ENCODE data around the gene VPS72.

The VPS72 gene

DNA sequence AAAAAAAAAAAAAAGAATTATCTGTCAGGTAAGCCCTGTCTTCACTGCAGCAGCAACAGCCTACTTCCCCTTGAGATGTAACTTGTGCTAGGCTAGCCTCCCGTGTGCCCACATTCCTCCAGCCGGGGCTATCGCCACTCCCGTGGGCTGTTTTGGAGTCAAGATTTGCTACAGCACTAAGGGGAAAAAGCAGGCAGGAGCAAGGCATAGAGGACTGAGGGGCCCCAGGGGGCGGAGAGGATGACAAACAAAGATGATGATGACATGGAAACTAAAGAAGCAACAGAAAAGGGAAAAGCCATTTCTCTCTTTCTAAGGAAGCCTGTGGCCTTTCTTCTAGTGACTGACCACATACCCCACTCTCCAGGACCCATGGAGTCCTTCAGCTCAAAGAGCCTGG lies 31.7 kb downstream of the VPS72 start:
- Histone ChIP-seq H3K4me2 (peak overlapping the region; percentile 82 to 99 (median 97)), H4K20me1 (peaks cover 0 to 40% (median 28%) of the 10 kb centered on the region in 11 experiments; a peak in 8 of 22 replicates), H3K27me3 (no peaks in the 10 kb centered on the region), H3K9ac (peak overlapping the region; percentile 77 to 94 (median 87); a peak in 21 of 22 replicates), H3K4me3 (peak overlapping the region; percentile 56 to 85 (median 74); a peak in 19 of 20 replicates), H3K27ac (peak overlapping the region; percentile 70 to 99 (median 94); a peak in 21 of 22 replicates), H3K9me3 (replicated peaks in 1 of 11) (no peaks in the 10 kb centered on the region), H3K36me3 (peaks cover 8 to 50% (median 35%) of the 10 kb centered on the region in 11 experiments), H3K4me1 (peaks cover 55 to 86% (median 76%) of the 10 kb centered on the region in 10 experiments)
- no peak for TF ChIP-seq Cebpa-rat (IDR thresholded peaks at IDR 0.05)

DNA sequence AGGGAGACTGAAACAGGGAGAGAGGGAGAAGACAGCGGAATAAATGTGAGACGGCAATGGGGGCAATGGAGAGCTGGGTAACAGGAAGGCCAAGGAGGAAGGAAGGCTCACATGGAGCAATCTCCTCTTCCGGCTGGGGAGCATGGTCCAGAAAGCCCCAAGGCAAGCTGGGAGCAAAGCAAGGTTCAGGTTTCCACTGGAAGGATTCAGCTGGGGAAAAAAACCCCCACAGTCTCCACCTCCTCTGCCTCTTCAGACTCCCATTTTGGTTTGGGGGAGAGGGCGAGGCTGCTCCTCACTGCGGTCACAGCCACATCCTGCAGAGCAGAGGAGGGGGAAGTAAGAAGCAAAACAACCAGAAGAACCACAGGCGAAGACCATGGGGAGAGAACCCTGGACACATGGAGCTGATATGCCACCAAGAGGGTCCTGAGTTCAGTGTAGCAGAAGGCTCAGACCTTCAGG lies 32.9 kb downstream of the VPS72 start:
- H3K4me2 ChIP-seq = peak overlapping the region; percentile 82 to 99 (median 97)

DNA sequence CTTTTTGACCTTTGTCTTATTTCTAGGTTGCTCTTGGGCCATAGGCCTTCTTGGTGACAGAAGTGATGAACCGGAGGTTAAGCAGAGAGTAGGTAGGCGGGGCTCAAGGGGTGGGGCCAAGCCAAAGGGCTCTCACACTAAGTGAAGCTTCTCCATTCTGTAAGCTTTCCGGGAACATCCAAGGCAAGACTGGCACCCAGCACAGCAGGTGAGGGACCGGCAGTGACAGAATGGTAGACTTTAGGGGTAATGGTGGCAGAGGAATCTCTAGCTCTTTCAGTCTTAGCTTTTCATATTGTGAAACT lies 33.5 kb downstream of the VPS72 start, which contains the start of gene TNFAIP8L2:
TSS of gene TNFAIP8L2 (plus strand) at position 135 of the 305 bp plus-strand sequence. CDS start 2,049 bp downstream, outside the sequence.
- Histone ChIP-seq H3K27me3 (no peaks in the 10 kb centered on the region), H3K9ac (peak within 1 kb of the TSS; percentile 77 to 94 (median 87)), H3K4me3 (peak within 1 kb of the TSS; percentile 56 to 85 (median 74)), H3K27ac (peak within 1 kb of the TSS; percentile 70 to 99 (median 94)), H3K4me2 (peak within 1 kb of the TSS; percentile 82 to 99 (median 97)), H3K9me3 (replicated peaks in 1 of 11) (no peaks in the 10 kb centered on the region), H4K20me1 (peaks cover 0 to 21% (median 11%) of the 10 kb centered on the region in 11 experiments; a peak in 8 of 22 replicates), H3K4me1 (peaks cover 49 to 67% (median 63%) of the 10 kb centered on the region in 10 experiments), H3K36me3 (peaks cover 8 to 34% (median 23%) of the 10 kb centered on the region in 11 experiments; a peak in 21 of 22 replicates)
- TF ChIP-seq Cebpa-rat (IDR thresholded peaks at IDR 0.05) = no peak

More for the DNA sequence above, 32.9 kb downstream of the VPS72 start:
- Histone ChIP-seq H3K36me3 (peaks cover 8 to 41% (median 27%) of the 10 kb centered on the region in 11 experiments; a peak in 21 of 22 replicates), H3K9me3 (replicated peaks in 1 of 11) (no peaks in the 10 kb centered on the region), H3K9ac (peak overlapping the region; percentile 77 to 94 (median 87)), H3K4me3 (peak overlapping the region; percentile 56 to 85 (median 74)), H3K27ac (peak overlapping the region; percentile 70 to 99 (median 94)), H3K27me3 (no peaks in the 10 kb centered on the region), H3K4me1 (peaks cover 55 to 73% (median 68%) of the 10 kb centered on the region in 10 experiments), H4K20me1 (peaks cover 0 to 28% (median 17%) of the 10 kb centered on the region in 11 experiments; a peak in 8 of 22 replicates)
- peak in 7 of 11 experiments; percentile 43 to 72 (median 50); a peak in 8 of 22 replicates for TF ChIP-seq Cebpa-rat (IDR thresholded peaks at IDR 0.05)

DNA sequence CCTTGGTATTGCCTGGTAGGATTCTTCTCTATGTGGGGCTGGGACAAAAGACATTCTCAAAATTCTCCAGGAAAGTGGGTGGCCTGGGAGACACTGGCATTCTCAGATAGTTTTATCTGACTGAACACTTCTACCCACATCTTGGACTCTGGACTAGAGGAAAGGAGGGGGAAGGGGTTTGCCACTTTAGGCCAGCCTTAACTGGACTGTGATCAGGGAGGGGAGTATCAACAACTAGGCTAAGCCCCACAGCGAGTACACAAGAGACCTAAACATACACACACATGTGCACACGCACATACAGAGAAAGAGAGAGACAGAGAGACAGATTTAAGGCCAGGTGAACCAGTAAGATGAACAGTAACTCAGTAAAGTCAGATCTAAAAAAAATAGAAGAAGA lies 42.3 kb downstream of the VPS72 start:
- peaks cover 0 to under 1% (median 0%) of the 10 kb centered on the region in 11 experiments; a peak in 4 of 22 replicates for H3K36me3 ChIP-seq
- peak overlapping the region in 10 of 11 experiments; percentile 80 to 91 (median 86); a peak in 18 of 22 replicates for H3K9ac ChIP-seq
- TF ChIP-seq Cebpa-rat (IDR thresholded peaks at IDR 0.05) = no peak
- no peaks in the 10 kb centered on the region for H3K9me3 ChIP-seq (replicated peaks in 1 of 11)
- peak overlapping the region in 8 of 11 experiments; percentile 65 to 83 (median 80); a peak in 16 of 22 replicates for H3K27ac ChIP-seq
- no peaks in the 10 kb centered on the region for H3K27me3 ChIP-seq
- peaks cover 0 to 37% (median 12%) of the 10 kb centered on the region in 11 experiments; a peak in 9 of 22 replicates for H4K20me1 ChIP-seq
- H3K4me2 ChIP-seq = peak overlapping the region; percentile 91 to 99 (median 97)
- peak overlapping the region in 8 of 10 experiments; percentile 75 to 97 (median 90); a peak in 11 of 20 replicates for H3K4me3 ChIP-seq
- H3K4me1 ChIP-seq = peaks cover 55 to 68% (median 62%) of the 10 kb centered on the region in 10 experiments

DNA sequence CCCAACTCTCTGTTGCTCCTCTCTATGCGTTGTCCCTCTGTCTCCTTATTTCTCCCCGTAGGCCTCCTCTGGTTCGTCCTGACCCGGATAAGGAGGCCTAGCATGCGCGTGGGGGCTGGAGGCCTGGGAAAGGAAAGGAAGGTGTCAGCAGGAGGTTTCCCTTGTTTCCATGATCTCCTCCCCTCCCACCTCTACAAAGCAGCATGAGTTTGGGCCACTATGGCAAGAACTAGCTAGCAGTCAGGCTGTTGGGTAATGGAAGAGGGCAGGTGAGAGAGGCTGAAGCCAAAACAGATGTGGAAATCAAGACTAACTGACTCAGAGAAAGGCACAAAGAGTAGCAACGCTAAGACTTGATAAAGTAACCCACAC lies 42.9 kb downstream of the VPS72 start:
- Histone ChIP-seq H3K4me1 (peaks cover 60 to 73% (median 67%) of the 10 kb centered on the region in 10 experiments), H3K9ac (peak overlapping the region; percentile 61 to 91 (median 85)), H4K20me1 (peaks cover 0 to 42% (median 17%) of the 10 kb centered on the region in 11 experiments; a peak in 10 of 22 replicates), H3K27ac (peak overlapping the region in 10 of 11 experiments; percentile 32 to 83 (median 79); a peak in 20 of 22 replicates), H3K27me3 (no peaks in the 10 kb centered on the region), H3K9me3 (replicated peaks in 1 of 11) (no peaks in the 10 kb centered on the region), H3K4me3 (peak overlapping the region; percentile 67 to 97 (median 88)), H3K36me3 (peaks cover 0 to 6% (median 5%) of the 10 kb centered on the region in 11 experiments; a peak in 10 of 22 replicates), H3K4me2 (peak overlapping the region; percentile 91 to 99 (median 97))
- TF ChIP-seq Cebpa-rat (IDR thresholded peaks at IDR 0.05) = no peak

DNA sequence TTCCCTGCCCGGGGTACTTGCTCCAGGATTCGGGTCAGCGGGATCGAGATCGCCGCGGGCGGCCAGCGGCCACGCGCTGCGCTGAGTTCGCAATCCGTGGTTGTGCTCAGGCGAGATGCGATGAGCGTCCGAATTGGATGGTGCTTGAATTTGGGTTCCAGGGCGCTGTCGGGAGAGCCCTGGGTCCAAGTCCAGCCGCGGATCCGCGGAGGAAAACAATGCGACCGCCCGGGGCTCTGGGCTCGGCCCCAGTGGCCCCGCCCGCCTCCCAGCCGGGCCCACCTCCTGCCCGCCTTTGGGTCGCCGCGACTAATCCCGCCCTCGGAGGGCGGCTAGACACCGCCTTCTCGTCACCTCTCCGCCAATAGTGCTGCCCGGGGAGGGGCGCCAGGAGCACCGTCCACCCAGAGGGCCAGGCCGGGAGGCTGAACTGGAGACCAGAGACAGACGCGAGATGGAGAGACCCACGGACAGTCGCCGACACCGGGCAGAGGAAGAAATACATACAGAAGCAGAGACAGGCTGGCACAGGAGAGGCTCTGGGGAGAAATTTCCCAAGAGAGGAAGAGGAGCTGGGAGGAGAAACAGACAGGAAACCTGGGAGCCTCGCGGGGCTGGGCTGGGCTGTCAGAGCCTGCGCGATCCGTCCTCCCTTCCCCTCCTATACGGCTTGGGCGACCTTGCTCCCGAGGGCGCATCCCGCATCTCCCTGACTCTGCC lies 43.4 kb downstream of the VPS72 start, which contains the start of gene SEMA6C:
TSS of gene SEMA6C (minus strand) at position 220 of the 720 bp plus-strand sequence. CDS start 4,010 bp downstream, outside the sequence.
- Histone ChIP-seq H3K36me3 (peaks cover 0 to 12% (median 10%) of the 10 kb centered on the region in 11 experiments; a peak in 13 of 22 replicates), H4K20me1 (peaks cover 0 to 48% (median 17%) of the 10 kb centered on the region in 11 experiments; a peak in 10 of 22 replicates), H3K9ac (peak within 1 kb of the TSS; percentile 80 to 91 (median 85)), H3K9me3 (replicated peaks in 1 of 11) (no peaks in the 10 kb centered on the region), H3K27me3 (no peaks in the 10 kb centered on the region), H3K4me1 (peaks cover 60 to 79% (median 73%) of the 10 kb centered on the region in 10 experiments), H3K4me2 (peak within 1 kb of the TSS; percentile 91 to 99 (median 97)), H3K4me3 (peak within 1 kb of the TSS; percentile 67 to 97 (median 88)), H3K27ac (peak within 1 kb of the TSS in 10 of 11 experiments; percentile 52 to 83 (median 79); a peak in 20 of 22 replicates)
- no peak for TF ChIP-seq Cebpa-rat (IDR thresholded peaks at IDR 0.05)

DNA sequence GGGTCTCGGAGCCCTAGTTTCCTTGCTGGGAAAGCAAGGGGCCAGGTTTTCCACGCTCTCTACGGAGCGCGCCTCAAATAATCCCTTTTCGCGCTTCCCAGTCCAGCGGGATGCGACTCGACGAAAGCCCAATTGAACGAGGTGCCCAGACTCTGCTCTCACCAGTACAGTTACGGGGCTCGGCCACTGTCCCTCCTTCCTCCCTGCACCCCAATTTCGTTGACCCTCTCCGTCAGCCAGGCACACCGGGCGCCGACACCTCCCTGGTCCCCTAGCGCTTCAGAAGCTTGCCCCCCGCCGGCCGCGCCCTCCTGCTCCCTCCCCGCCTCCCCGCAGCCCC lies 44.0 kb downstream of the VPS72 start:
- peaks cover 0 to 53% (median 17%) of the 10 kb centered on the region in 11 experiments; a peak in 10 of 22 replicates for H4K20me1 ChIP-seq
- peaks cover 0 to 17% (median 15%) of the 10 kb centered on the region in 11 experiments; a peak in 15 of 22 replicates for H3K36me3 ChIP-seq
- H3K9me3 ChIP-seq (replicated peaks in 1 of 11) = no peaks in the 10 kb centered on the region
- H3K4me1 ChIP-seq = peaks cover 60 to 82% (median 77%) of the 10 kb centered on the region in 10 experiments
- TF ChIP-seq Cebpa-rat (IDR thresholded peaks at IDR 0.05) = no peak
- peak overlapping the region; percentile 67 to 97 (median 88) for H3K4me3 ChIP-seq
- peak overlapping the region; percentile 80 to 91 (median 85) for H3K9ac ChIP-seq
- peak overlapping the region in 10 of 11 experiments; percentile 52 to 83 (median 79); a peak in 19 of 22 replicates for H3K27ac ChIP-seq
- H3K4me2 ChIP-seq = peak overlapping the region; percentile 91 to 99 (median 97)
- H3K27me3 ChIP-seq = no peaks in the 10 kb centered on the region

DNA sequence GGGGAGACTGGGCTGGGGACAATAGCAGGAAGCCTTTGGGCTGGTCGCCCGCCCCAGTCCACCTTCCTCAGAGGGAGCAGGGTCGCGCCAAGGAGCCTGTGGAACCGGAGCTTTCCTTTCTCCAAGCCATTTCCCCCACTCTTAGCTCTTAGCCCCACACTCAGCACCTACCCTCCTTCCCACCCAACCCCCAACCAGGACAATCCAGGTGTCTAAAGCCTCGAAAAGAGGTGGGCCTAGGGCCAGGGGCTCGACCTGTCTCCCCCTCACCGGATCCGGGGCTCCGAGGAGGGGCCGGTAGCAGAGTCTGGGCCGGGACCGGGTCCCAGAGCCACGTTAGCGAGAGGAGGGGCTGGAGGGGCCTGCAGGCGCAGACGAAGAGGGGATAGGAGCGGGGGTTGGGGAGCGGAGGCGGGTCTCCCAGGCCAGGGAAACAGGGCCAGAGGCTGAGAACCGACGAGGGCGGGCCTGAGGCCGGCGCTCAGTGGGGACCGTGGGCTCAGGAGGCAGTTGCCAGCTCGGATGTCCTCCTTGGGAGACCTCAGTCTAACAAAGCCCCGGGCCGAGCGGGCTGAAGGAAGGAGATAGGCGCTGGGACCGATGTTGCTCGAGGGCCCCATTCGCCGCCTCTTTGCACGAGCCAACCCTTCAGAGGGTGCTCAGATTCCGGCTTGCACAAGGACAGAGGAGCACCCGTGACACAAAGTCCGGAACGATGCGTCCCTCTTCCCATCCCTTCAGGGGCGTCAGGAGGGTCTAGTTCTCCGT lies 44.5 kb downstream of the VPS72 start:
- H3K4me3 ChIP-seq = peak overlapping the region; percentile 67 to 97 (median 88)
- H3K4me1 ChIP-seq = peaks cover 60 to 79% (median 77%) of the 10 kb centered on the region in 10 experiments
- peak overlapping the region in 10 of 11 experiments; percentile 52 to 83 (median 79); a peak in 20 of 22 replicates for H3K27ac ChIP-seq
- H3K9ac ChIP-seq = peak overlapping the region; percentile 80 to 91 (median 85)
- H3K27me3 ChIP-seq = no peaks in the 10 kb centered on the region
- H3K4me2 ChIP-seq = peak overlapping the region; percentile 91 to 99 (median 97)
- H3K36me3 ChIP-seq = peaks cover 0 to 23% (median 19%) of the 10 kb centered on the region in 11 experiments; a peak in 17 of 22 replicates
- TF ChIP-seq Cebpa-rat (IDR thresholded peaks at IDR 0.05) = no peak
- H3K9me3 ChIP-seq (replicated peaks in 1 of 11) = no peaks in the 10 kb centered on the region
- H4K20me1 ChIP-seq = peaks cover 0 to 56% (median 17%) of the 10 kb centered on the region in 11 experiments; a peak in 10 of 22 replicates

All from BLaER1 treated with 17β-estradiol and CSF1 and Interleukin-3, amounts not matched to agents 10 nM and 100 nM (cell line).